Measurements from ENCODE around the gene FRMD4A.
"Not testable (repeated sequence)": the region's sequence is repeated elsewhere in the genome, so short reads cannot be mapped to it uniquely, and the experiment has no call there.

Gene FRMD4A

GRCh38 chr10:13970236-13970956, 360.3 kb downstream of the FRMD4A start:
- no peak for DNase-seq

- peak; percentile 61 for DNase-seq
Measured at GRCh38 chr10:13969792-13970140, 361.0 kb downstream of the FRMD4A start.

GRCh38 chr10:13969118-13969791, 361.5 kb downstream of the FRMD4A start:
- DNase-seq = no peak

GRCh38 chr10:13961853-13962252, 368.9 kb downstream of the FRMD4A start:
- DNase-seq = no peak

GRCh38 chr10:13961097-13961496, 369.6 kb downstream of the FRMD4A start:
- no peak for DNase-seq

GRCh38 chr10:13960603-13961002, 370.1 kb downstream of the FRMD4A start:
- no peak for DNase-seq

GRCh38 chr10:13959443-13960359, 371.0 kb downstream of the FRMD4A start:
- DNase-seq = no peak

GRCh38 chr10:13957856-13958255, 372.9 kb downstream of the FRMD4A start:
- DNase-seq = no peak

- DNase-seq = no peak
Measured at GRCh38 chr10:13956826-13957225, 373.9 kb downstream of the FRMD4A start.

GRCh38 chr10:13955409-13956068, 375.2 kb downstream of the FRMD4A start:
- DNase-seq = no peak

GRCh38 chr10:13954195-13954594, 376.5 kb downstream of the FRMD4A start:
- DNase-seq = not testable (repeated sequence)

GRCh38 chr10:13953371-13953770, 377.4 kb downstream of the FRMD4A start:
- DNase-seq = no peak

GRCh38 chr10:13950543-13950939, 380.2 kb downstream of the FRMD4A start:
- DNase-seq = no peak

- no peak for DNase-seq
Measured at GRCh38 chr10:13949844-13950542, 380.7 kb downstream of the FRMD4A start.

GRCh38 chr10:13946209-13946460, 384.6 kb downstream of the FRMD4A start:
- no peak for DNase-seq

- DNase-seq = no peak
Measured at GRCh38 chr10:13945390-13946208, 385.1 kb downstream of the FRMD4A start.

GRCh38 chr10:13944823-13945222, 385.9 kb downstream of the FRMD4A start:
- no peak for DNase-seq

- no peak for DNase-seq
Measured at GRCh38 chr10:13943735-13944398, 386.9 kb downstream of the FRMD4A start.

GRCh38 chr10:13942035-13942434, 388.7 kb downstream of the FRMD4A start:
- DNase-seq = peak; percentile 30

GRCh38 chr10:13939391-13939790, 391.3 kb downstream of the FRMD4A start:
- no peak for DNase-seq

GRCh38 chr10:13938950-13939349, 391.8 kb downstream of the FRMD4A start:
- no peak for DNase-seq

Data from activated CD4-positive, alpha-beta T cell treated with anti-CD3 and anti-CD28 coated beads for 48 hours (primary cell).